ENCODE data around the gene HECW1.

GRCh38 chr7:43205171-43205795 lies 92.8 kb downstream of the HECW1 start:
- TF ChIP-seq TBP (CRISPR knock-in tag; IDR thresholded peaks at IDR 0.05) (no peak), USF2 (IDR thresholded peaks at IDR 0.05; ENCODE audit: low read depth, low read length) (no peak), USF2 (CRISPR knock-in tag; IDR thresholded peaks at IDR 0.05; ENCODE audit: borderline replicate concordance) (no peak), JUN (CRISPR knock-in tag; IDR thresholded peaks at IDR 0.05) (no peak), PRDM10 (CRISPR knock-in tag; IDR thresholded peaks at IDR 0.05; ENCODE audit: low read depth) (no peak), CTCF (CRISPR knock-in tag; IDR thresholded peaks at IDR 0.05) (no peak), ZMAT5 (CRISPR knock-in tag; IDR thresholded peaks at IDR 0.05; ENCODE audit: borderline replicate concordance, low read depth) (no peak), IKZF1 (IDR thresholded peaks at IDR 0.05) (no peak), POLR2A (IDR thresholded peaks at IDR 0.05; ENCODE audit: insufficient read depth in 1 of 2, low read depth in 2 of 2, low read length in 2 of 2) (no peak), RAD21 (CRISPR knock-in tag; IDR thresholded peaks at IDR 0.05) (no peak), SMC3 (IDR thresholded peaks at IDR 0.05; ENCODE audit: low read length) (no peak), KAT2B (IDR thresholded peaks at IDR 0.05; ENCODE audit: borderline replicate concordance, low read depth, low read length) (no peak), KAT8 (CRISPR knock-in tag; IDR thresholded peaks at IDR 0.05) (no peak), KLF15 (CRISPR knock-in tag; IDR thresholded peaks at IDR 0.05; ENCODE audit: borderline replicate concordance) (no peak)

All from HepG2 (cell line).